Activated CD8-positive, alpha-beta memory T cell treated with anti-CD3 and anti-CD28 coated beads, Interleukin-2, amount 50 U/mL, for 24 hours (primary cell): ENCODE results near the gene LGALS9B.
"Not testable (repeated sequence)": the region's sequence is repeated elsewhere in the genome, so short reads cannot be mapped to it uniquely, and the experiment has no call there.

ENCODE experiments used
- DNase-seq: peaks from one replicate; pipeline ENCODE4 v3.0.0-alpha.2; 2020; ENCODE audit errors: extremely low read depth

Gene LGALS9B

DNA sequence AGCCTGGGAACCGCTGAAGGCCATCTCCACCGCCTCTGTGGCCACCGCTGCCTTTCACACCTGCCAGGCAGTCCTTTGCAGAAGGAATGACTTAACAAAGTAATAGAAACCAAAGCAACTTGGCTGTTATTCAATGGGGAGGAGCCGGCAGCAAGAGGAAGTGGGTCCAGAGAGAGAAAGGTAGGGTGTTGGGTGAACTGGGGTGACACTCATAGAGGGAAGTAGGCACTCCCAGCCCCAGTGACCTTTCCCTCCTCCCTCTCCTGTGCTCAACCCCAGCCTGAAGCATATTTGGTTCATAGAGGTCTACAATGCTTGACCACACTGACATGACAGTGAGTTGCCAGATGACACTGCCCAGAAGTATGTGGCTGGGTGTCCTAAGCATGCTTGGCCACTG is at the start of gene LGALS9B:
Gene LGALS9B (minus strand): TSS at position 93 of the 400 bp plus-strand sequence. CDS start 69 bp downstream, at position 24.
- DNase-seq = not testable (repeated sequence)

DNA sequence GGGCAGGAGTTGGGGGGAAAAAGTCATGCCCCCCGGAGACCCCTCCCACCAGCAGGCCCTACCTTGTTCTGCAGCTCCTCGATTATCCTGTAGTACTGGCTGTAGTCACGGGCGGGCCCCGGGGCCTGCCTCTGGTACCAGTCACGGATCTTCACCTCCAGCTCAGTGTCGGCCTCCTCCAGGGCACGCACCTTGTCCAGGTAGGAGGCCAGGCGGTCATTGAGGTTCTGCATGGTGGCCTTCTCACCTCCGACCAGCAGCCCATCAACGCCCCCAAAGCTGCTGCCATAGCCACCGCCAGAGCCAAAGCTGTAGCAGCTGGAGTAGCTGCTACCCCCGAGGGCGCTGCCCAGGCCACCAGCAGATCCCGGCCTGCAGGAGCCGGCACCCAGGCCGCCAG is 49.6 kb upstream of the LGALS9B start:
- DNase-seq = not testable (repeated sequence)

DNA sequence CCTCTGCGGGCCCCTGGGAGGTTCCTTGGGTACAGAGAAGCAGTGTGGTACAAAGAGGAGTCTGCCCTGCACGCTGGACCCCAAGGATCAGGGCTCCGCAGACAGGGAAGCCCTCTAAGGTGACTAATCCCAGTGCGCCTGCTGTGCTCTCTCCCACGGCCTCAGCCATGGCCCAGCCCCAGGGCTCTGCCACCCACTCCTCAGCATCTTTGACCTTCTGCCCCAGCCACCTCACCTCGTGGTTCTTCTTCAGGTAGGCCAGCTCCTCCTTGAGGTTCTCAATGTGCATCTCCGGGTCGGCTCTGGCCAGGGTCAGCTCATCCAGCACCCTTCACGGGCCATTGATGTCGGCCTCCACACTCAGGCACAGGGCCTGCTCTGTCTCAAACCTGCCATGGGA is 47.8 kb upstream of the LGALS9B start:
- DNase-seq = not testable (repeated sequence)

DNA sequence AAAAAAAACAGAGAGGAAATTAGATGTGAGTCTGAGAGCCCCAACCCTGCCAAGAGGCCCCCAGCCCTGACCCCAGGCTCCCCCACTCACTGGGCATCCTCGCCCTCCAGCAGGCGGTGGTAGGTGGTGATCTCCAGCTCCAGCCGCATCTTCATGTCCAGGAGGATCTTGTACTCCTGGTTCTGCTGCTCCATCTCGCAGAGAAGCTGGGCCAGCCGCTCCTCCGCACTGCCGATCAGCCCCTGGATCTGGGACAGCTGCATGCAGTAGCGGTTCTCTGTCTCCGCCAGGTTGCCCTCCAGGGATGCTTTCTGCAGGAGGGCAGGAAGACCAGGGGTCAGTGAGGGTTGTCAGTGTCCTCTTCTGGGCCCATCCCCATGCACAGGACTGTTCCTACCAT is 46.2 kb upstream of the LGALS9B start:
- not testable (repeated sequence) for DNase-seq

DNA sequence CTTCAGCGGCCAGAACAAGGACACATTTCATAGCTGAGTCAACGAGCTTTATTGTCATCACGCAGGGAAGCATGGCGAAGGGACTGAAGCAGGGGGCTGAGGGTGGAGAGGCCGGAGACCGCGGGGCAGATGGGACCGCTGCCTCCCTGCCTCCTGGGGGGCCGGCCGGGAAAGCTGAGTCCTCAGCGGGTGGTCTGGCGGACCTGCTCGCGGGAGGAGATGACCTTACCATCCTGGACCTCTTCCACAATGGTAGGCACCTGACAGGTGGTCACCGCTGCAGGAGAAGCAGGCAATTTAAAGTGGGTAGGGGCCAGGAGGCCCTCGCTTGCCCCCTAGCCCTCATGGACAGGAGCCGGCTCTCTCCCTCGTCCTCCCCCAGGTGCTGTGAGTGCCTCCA is 45.0 kb upstream of the LGALS9B start:
- not testable (repeated sequence) for DNase-seq

DNA sequence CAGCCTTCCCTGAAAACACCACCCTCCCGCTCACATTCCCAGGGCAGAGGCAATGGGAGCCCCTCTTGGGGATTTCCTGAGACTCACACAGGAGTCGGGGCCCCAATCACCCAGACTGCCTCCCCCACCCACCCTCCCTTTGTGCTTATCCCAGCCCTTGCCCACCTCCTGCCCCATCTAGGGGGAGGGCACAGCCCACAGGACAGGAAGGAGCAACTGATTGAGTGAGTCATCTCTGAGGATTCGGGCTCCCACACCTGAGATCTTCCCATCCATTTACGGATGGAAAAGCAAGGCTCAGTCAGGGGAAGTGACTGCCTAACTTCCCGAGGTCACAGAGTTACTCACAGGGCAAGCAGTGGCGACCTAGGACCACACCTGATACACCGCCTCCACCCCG is 44.4 kb upstream of the LGALS9B start:
- not testable (repeated sequence) for DNase-seq

DNA sequence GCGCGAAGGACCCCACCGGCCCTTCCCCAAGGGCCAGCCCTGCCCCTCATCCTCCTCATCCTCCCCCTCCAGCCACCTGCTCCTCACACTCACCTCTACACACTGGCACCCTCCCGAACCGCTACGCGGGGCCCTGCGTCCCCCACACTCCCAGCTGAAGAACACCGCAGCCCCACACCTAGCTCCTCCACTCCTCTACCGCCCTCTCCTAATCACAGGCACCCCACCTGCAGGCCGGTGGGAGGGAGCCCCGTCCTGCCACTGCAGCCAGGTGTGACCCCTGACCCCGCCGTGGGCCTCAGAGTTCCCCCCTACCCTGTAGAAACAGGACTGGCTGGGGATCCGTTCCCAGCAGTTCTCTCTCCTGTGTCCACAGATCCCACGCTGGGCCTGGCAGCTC is 38.0 kb upstream of the LGALS9B start:
- DNase-seq = not testable (repeated sequence)

DNA sequence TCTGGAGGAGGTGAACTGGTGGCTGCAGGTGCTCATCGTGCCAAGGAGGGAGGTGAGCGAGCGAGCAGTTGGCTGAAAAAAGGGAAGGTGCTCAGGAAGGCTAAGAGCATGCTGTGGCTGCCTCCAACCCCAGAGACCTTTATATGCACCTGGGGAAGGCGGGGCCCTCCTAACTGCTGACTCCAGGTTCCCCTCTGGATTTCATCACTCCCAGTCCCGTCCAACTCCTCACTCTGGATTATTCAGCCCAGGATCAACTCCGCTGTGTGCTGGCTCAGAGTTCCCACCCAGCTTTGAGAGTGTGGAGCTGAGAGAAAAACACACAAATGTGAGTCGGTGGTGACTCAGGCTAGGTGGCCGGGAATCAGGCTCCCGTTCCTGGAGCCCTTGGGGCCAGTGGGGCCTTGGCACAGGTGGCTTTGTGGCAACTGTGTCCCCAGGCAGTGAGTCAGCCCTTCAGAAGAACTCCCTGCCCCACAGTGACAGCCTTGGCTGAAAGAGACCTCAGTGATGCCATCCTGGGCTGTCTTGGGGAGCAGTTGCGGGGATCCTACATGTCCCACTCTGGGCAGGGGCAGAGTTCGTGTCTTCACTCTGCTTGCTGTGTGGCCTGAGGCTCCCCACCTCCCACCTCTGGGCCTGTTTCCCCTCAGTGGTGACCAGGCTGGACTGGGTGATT is 37.2 kb upstream of the LGALS9B start:
- DNase-seq = not testable (repeated sequence)

DNA sequence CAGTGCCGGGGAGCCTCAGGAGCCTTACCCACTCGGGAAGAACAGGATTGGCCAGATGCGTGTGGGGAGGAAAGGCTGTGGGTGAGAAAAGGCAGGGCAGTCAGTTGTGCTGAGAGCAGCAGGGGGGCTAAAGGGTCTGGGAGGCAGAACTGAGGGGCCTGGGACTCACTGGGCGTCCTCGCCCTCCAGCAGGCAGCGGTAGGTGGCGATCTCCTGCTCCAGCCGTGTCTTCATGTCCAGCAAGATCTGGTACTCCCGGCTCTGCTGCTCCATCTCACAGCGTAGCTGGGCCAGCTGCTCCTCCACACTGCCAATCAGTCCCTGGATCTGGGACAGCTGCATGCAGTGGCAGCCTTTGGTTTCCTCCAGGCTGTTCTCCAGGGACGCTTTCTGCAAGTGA is 34.6 kb upstream of the LGALS9B start:
- not testable (repeated sequence) for DNase-seq

DNA sequence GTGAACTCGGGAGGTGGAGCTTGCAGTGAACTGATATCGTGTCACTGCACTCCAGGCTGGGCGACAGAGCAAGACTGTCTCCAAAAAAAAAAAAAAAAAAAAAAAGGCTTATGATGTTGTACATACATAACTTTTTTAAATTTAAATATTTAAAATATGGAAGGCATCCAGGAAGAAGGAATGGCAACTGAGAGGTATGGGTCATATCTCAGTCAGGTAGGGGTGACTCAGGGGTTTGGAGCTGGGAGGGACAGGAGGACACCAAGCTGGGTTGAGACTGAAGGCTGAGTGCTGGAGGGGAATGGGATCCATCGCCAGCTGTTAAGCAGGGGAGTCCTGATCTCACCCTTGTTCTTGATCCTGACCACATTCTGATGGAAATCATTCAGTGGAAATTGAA is 33.0 kb upstream of the LGALS9B start:
- not testable (repeated sequence) for DNase-seq

DNA sequence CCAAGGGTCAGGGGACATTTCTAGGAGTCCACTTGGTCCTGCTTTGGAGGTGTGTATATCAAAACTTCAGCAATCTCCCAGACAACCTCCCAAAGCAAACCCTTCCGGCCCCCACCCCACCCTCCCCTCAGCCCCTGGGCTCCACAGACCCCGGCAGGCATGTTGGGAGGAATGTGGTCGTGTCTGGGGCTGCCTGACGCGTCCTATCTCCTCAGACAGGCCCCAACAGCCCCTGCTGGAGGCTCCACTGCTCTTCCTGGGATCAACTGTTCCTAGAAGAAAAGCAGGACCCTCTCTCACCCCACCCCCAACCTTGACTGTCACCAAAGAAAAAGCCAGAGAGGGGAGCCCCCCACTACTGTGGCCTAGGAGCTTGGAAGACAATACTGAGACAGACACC is 28.1 kb upstream of the LGALS9B start:
- DNase-seq = not testable (repeated sequence)

DNA sequence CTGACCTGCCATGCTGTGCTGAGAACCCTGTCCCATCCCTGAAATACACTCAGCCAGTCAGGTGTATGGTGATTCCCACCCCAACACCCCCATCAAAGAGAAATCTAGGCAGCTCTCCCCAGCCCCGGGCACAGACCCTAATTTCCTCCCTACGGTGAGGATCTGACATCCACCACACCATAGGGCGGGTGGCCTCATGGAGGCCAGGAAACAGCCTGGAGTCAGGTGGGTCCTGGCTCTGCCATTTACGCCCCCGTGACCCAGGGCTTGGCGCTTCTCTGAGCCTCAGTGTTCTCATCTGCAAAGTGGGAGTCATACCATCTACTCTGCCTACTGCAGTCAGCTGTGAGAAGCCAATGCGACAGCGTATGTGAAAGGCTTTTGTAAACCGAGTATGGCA is 27.4 kb upstream of the LGALS9B start:
- DNase-seq = not testable (repeated sequence)

DNA sequence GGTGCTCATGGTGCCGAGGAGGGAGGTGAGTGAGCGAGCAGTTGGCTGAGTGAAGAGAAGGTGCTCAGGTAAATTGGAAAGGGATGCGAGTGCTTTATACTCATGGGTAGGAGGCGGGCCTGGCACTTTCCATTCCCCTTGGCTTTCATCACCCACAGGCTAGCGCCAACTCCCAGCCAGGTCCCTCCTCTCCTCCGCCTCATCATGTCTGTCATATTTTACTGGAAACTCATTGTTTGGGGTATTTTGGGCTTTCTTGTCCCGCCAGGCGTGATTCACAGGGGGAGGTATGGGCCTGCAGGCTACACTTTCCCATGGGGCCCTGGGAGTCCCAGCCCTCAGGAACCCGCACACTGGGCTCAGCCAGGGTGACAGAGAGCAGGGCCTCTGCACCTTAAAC is 26.8 kb upstream of the LGALS9B start:
- DNase-seq = not testable (repeated sequence)

DNA sequence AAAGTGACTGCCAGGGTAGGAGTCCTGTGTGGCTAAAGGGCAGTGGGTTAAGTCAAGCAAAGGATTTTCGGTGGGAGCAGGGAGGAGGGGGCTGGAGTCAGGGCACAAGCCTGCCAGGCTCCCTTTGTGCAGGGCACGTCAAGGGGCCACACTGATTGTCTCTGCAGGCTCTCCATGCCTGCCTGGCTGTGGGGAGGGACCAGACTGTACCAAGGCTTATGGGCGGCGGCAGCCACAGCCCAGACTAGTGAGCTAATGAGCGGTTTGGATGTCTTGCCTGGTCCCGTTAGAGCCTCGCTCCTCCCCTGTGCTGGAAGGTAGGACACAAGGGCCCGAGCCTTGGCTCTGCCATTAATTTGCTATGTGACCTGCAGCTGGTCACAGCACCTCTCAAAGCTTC is 25.6 kb upstream of the LGALS9B start:
- not testable (repeated sequence) for DNase-seq

DNA sequence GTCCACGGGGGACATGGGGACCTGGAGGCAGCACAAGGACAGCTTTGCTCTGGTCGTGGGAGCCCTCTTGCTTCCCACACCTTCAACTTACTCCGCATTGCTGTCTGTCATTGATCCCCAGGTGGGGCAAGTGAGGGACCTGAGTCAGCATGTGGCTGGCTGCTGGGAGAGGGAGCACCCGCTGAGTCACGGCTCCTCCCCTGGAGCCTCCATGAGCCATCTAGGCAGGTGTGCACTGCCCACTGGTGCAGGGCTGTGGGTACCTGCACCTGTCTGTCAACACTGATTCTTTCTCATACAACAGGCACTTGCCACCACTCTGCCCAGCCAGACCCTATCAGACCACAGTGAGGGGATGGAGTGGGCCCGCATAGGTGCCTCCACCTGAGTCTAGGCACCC is 24.8 kb upstream of the LGALS9B start:
- not testable (repeated sequence) for DNase-seq

DNA sequence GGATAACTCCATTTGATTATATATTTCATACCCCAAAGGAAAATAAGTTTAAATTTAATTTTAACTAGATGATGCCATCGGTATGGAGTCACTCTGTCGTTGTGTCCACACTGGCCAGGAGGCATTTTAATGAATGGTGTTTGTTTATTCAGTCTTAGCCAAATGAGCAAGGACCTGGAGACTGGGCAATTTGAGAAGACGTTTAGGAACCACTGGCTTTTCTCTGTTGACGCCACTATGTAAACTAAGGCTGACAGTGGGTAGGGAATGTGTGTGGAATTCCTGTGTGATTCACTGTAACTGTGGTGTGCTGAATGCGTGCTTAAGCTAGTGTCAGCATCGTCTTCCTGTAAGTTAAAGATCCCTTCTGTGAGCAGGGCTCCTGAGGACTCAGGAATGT is 17.6 kb upstream of the LGALS9B start:
- not testable (repeated sequence) for DNase-seq

DNA sequence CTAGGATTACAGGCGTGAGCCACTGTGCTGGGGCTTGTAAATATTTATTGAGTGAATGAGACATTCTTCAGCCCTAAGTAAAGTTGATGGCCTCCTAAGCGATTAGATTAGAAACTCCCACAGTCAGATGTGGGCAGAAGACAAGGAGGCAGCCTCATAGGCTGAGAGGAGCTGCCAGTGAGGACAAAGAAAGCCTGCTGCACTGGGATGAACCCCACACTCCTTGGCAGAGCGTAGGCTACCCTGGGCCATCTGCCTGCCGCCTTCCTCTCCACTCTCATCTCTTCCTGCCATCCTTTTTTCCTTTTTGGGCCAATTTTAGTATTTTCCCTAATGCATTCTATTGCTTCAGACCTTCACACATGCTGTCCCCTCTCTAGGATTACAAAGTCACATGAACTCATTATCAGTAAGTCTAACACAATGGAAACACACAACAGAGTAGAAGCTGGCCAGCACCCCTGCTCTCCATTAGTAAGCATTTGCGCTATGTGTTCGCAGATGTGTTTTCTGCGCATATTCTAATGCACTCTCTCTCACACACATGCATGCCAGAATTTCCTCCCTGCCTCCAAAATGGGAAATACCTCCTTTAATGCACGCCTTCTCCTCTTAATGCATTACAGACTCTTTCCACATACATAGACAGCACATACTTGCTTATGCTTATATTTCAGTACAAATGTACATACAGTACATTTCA is 12.7 kb upstream of the LGALS9B start:
- DNase-seq = not testable (repeated sequence)

DNA sequence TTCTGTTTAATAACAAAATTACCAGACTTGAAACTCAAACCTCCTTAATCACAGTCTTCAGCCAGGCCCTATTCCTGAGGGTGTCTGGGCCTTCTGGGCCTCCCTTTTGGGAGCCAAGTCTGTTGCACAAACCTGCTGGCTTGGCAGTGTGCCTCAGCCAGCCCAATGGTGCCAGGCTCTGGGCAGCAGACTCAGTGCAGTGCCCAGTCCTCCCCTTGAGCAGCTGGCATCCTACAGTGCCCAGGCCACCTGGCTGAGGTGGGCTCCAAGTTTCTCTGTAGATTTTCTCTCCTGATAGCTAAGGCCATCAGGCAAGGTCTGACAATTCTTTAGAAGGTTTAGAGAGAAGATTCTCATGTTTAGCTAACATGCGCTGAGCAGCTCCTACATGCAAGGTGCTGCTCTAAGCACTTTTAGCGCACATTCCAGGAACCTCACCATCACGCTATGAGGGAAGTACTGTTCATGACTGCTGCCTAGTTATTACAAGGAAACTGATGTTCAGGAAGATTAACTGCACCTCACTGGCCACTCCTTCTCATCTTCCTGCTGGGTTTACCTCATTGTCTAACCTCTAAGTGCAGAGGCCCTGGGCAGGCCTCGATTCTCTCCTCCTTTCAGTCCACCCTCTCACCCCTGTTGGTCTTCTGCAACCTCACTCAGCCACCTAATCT is 10.2 kb upstream of the LGALS9B start:
- DNase-seq = not testable (repeated sequence)

DNA sequence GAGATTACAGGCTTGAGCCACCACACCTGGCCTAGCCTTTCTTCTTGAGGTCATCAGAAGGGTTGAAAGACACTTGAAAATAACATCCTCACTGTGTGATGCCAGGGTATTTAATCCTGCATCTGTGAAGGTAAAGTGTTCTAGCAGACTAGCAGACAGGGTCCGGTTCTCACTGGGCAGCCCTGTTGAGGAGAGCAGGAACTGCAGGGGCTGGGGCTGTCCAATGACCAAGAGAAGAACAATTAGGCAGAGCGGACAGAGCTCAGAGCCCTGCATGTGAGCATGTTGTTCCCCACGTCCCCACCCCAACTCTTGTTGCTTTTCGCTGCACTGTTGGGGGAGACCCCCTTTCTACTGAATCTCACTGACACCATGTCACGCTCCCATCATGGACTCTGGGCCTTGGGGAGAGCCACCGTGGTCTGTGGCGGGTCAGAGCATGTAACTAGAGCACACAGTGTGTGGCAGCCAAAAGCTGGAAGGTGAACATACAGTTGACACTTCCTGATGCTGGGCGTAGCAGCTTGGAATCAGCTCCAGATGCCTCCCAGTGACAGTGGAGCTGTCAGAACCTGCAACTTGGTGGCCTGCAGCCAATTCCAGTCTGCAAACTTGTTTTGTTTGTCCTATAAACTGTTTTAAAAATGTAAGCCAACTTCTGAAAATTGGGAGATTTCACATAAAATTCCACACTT is 7.9 kb upstream of the LGALS9B start:
- DNase-seq = not testable (repeated sequence)

DNA sequence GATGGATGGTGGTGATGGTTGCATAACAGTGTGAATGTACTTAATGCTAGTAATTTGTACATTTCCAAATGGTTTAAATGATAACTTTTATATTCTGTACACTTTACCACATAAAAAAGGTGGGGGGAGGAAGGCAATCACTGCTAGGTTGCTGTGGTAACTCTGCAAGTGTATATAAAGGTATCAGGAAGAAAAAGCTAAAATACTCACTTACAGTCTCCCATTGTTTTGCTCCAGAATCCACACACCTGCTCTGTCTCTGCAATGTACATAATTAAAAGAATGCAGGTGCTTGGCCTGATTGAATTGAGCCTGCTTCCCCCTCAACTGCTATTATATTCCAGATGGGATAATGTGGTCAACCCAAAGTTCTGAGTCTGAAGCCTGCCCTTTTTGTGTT is 6.7 kb upstream of the LGALS9B start:
- not testable (repeated sequence) for DNase-seq

DNA sequence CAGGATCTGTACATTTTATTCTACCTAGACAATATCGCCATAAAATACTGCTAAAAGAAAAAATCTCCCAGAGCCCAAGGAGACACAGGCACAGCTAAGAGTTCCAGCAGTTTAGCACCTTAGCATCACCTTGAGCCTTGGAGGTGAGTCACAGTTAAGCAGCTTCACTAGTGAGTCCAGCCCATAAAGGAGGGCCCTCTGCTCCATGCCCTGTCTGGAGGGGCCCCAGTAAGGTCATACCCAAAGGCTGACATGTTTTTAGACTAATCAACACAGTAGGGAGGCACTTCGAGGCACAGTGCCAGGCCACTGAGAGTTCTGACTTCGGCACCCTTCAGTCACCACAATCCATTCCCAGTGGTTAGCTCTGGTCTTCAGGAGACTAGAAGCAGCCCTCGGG is 2.6 kb upstream of the LGALS9B start:
- not testable (repeated sequence) for DNase-seq

DNA sequence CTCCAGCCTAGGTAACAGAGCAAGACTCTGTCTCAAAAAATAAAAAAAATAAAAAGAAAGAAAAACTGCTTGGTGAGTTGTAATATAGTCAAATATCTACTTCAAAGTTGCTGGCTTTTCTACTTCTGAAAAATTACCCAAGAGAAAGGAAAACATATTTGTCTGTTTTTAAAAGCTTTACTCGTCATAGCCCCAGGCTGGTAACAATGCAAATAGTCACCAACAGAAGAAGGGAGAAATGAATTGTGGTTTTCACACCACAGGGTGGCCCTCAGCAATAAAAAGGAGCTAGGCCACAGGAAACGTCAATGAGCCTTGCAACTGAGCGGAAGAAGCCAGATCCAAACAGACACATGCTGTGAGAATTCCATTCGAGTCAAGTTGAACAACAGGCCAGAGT is 1.8 kb upstream of the LGALS9B start:
- DNase-seq = not testable (repeated sequence)
